HG02610 (cell line): ENCODE measurements around the gene HSPA1A.
"Not testable (repeated sequence)": the region's sequence is repeated elsewhere in the genome, so short reads cannot be mapped to it uniquely, and the experiment has no call there.

Experiments
- ATAC-seq: cut with Tn5 transposase; IDR thresholded peaks from one replicate; pipeline ENCODE4 v1.9.1; 2021; ENCODE audit warnings: mild to moderate bottlenecking, moderate library complexity; ENCODE audit not compliant: unreplicated experiment

HSPA1A gene

GRCh38 chr6:31831350-31832215, 16.2 kb downstream of the HSPA1A start:
- ATAC-seq, result no peak

- ATAC-seq, result peak; percentile 52
These were observed 19.3 kb downstream of the HSPA1A start for GRCh38 chr6:31834367-31835250.

- no peak for ATAC-seq
These were observed 20.7 kb downstream of the HSPA1A start for GRCh38 chr6:31836047-31836473.

GRCh38 chr6:31836474-31837368, 21.4 kb downstream of the HSPA1A start:
- ATAC-seq, result no peak

GRCh38 chr6:31837369-31838113, 22.2 kb downstream of the HSPA1A start:
- no peak for ATAC-seq

GRCh38 chr6:31838114-31838553, 22.8 kb downstream of the HSPA1A start:
- ATAC-seq, result not testable (repeated sequence)

GRCh38 chr6:31838968-31839367, 23.6 kb downstream of the HSPA1A start:
- ATAC-seq, result no peak

- ATAC-seq, result not testable (repeated sequence)
These were observed 24.4 kb downstream of the HSPA1A start for GRCh38 chr6:31839779-31840126.

GRCh38 chr6:31842053-31842452, 26.7 kb downstream of the HSPA1A start:
- ATAC-seq, result no peak

GRCh38 chr6:31844507-31844906, 29.2 kb downstream of the HSPA1A start:
- no peak for ATAC-seq

- no peak for ATAC-seq
These were observed 32.1 kb downstream of the HSPA1A start for GRCh38 chr6:31847276-31847978.

- no peak for ATAC-seq
These were observed 35.6 kb downstream of the HSPA1A start for GRCh38 chr6:31850765-31851484.

GRCh38 chr6:31851485-31851832, 36.1 kb downstream of the HSPA1A start:
- no peak for ATAC-seq

GRCh38 chr6:31851980-31852718, 36.8 kb downstream of the HSPA1A start:
- ATAC-seq, result not testable (repeated sequence)

GRCh38 chr6:31857774-31858173, 42.4 kb downstream of the HSPA1A start:
- ATAC-seq, result not testable (repeated sequence)

GRCh38 chr6:31858707-31859106, 43.4 kb downstream of the HSPA1A start:
- no peak for ATAC-seq

- no peak for ATAC-seq
These were observed 44.6 kb downstream of the HSPA1A start for GRCh38 chr6:31859923-31860322.

- no peak for ATAC-seq
These were observed 45.0 kb downstream of the HSPA1A start for GRCh38 chr6:31860349-31860748.
